K562 (cell line): ENCODE data around the gene SHB. TPM values are rescaled to one million over a fixed set of nuclear protein-coding genes. Genes with fewer than 3 reads are reported as not detected.

Experiments
- ATF4 ChIP-seq: fragments of 450-650 bp; formaldehyde crosslinking; IDR thresholded peaks from 2 replicates; pipeline ENCODE4 v1.4.0; 2022; ENCODE audit warnings: mild to moderate bottlenecking, moderate library complexity
- E2F1 ChIP-seq: sonication (generic); formaldehyde crosslinking; IDR thresholded peaks from 2 replicates; pipeline ENCODE4 v1.8.1; 2023; ENCODE audit warnings: mild to moderate bottlenecking, missing genetic modification reagents, moderate library complexity
- GABPA ChIP-seq: fragments of 200-800 bp; sonication (Bioruptor generic); conservative IDR thresholded peaks from 2 replicates; pipeline ENCODE4 v1.6.1; 2016; ENCODE audit warnings: low read depth, missing genetic modification characterization, missing compliant biosample characterization
- MLLT1 ChIP-seq, 2 experiments: fragments of 450-650 bp; IDR thresholded peaks; 2 replicates each; pipeline ENCODE4 v1.6.1; 2016
- NFIC ChIP-seq: fragments of 450-650 bp; IDR thresholded peaks from 2 replicates; pipeline ENCODE4 v1.6.1; 2017; ENCODE audit warnings: mild to moderate bottlenecking, inconsistent platforms
- POU5F1 ChIP-seq: fragments of 150-350 bp; IDR thresholded peaks from 2 replicates; pipeline ENCODE4 v1.6.1; 2014; ENCODE audit warnings: borderline replicate concordance, low read length, low read depth, mild to moderate bottlenecking; ENCODE audit not compliant: partially characterized antibody
- RBM14 ChIP-seq: fragments of 200-400 bp; formaldehyde crosslinking; IDR thresholded peaks from 2 replicates; pipeline ENCODE4 v1.6.1; 2018; ENCODE audit warnings: low read depth, mild to moderate bottlenecking, low read length, moderate library complexity, borderline replicate concordance; ENCODE audit not compliant: insufficient read depth
- SMARCA5 ChIP-seq: fragments of 450-650 bp; IDR thresholded peaks from 2 replicates; pipeline ENCODE4 v1.6.1; 2016
- ZNF561 ChIP-seq: fragments of 450-650 bp; formaldehyde crosslinking; conservative IDR thresholded peaks from 2 replicates; pipeline ENCODE4 v1.4.0; 2020; ENCODE audit warnings: mild to moderate bottlenecking, moderate library complexity
- ZNF696 ChIP-seq: fragments of 250-450 bp; sonication (Bioruptor Pico); conservative IDR thresholded peaks from 2 replicates; pipeline ENCODE4 v1.4.0; 2020; ENCODE audit warnings: mild to moderate bottlenecking, moderate library complexity
- polyA plus RNA-seq, 8 experiments: library from polyadenylated mRNA; depleted of rRNA in 4 of 8; stranded (reverse) in 5 of 8; unstranded in 3 of 8; fragments of >200 nt; fragmentation: Nextera tagmentation in 2 of 8; fragmentation: Illumina TruSeq in 1 of 8; extraction: Ambion mirVana in 2 of 8; extraction: Trizol in 1 of 8; gene quantifications; 2 replicates each; pipeline versions ENCODE4 v1.2.1 to v1.2.3, GENCODE V29; 2011 to 2014; ENCODE audit warnings: inconsistent platforms in 1 of 8, missing spikeins in 1 of 8
- total RNA-seq, 7 experiments: library from RNA; depleted of rRNA in 6 of 7; stranded (reverse); fragments of >200 nt in 6 of 7; fragmentation: Illumina TruSeq in 2 of 7; extraction: Trizol in 2 of 7; gene quantifications; 2 replicates each; pipeline versions ENCODE4 v1.2.1 to v1.2.3, GENCODE V29; 2011 to 2021; ENCODE audit warnings: low replicate concordance in 1 of 7
- TF ChIP-seq, protein P1 (sequence below), 2 experiments: fragments of 450-650 bp in 1 of 2; sonication (generic) in 1 of 2; formaldehyde crosslinking in 1 of 2; IDR thresholded peaks; 2 replicates each; pipeline versions ENCODE4 v1.7.1 to v1.9.0; 2016 to 2022; ENCODE audit warnings: inconsistent platforms in 1 of 2, mild to moderate bottlenecking in 1 of 2, missing genetic modification reagents in 1 of 2
- TF ChIP-seq, protein P2 (sequence below): fragments of 250-450 bp; sonication (Bioruptor Pico); IDR thresholded peaks from 2 replicates; pipeline ENCODE4 v1.6.1; 2021; ENCODE audit warnings: mild to moderate bottlenecking

Gene SHB
- total and polyA plus RNA-seq, 9 of the 15 experiments (the other 6 are each of a cell fraction or from before 2014, with no cell fraction given) = 0.78 to 16.0 (median 5.3) TPM

DNA sequence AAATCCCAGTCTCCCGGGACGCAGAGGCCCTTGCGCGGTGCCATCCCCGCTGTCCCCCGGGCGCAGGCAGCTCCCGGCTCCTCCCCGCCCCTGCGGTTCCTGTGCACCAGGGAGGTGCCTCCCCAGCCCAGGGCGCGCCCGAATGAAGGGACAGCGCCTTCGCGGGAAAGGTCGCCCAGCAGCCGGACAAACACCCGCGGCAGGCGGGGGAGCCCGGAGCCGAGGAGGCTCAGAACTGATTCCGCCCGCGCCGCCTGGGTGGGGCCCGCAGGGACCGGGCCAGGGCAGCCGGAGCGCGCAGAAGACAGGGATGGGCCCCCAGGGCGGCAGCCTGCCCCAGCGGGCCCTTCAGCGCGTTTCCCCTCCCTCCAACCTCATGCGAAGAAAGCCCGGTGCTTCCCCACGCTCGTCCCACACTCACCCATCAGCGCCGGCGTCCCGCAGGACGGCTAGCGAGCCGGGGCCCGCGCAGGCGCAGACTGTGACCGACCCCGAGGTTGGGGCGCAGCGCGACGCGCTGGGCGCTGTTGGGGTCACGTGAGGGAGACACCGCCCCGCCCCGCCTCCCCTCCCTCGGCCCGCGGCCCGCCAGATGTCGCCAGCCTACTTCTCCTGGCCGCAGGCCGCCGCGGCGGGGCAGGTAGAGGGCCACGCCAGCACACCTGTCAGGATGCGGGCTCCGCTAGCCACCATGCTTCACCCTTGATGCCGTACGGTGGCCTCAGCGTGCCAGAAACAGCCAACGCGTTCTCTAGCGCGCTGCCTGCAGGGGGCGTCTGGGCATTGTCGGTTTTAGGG lies 165.2 kb downstream of the SHB start, which contains the start of gene SLC25A51 (continued):
- TF ChIP-seq, protein P1, sequence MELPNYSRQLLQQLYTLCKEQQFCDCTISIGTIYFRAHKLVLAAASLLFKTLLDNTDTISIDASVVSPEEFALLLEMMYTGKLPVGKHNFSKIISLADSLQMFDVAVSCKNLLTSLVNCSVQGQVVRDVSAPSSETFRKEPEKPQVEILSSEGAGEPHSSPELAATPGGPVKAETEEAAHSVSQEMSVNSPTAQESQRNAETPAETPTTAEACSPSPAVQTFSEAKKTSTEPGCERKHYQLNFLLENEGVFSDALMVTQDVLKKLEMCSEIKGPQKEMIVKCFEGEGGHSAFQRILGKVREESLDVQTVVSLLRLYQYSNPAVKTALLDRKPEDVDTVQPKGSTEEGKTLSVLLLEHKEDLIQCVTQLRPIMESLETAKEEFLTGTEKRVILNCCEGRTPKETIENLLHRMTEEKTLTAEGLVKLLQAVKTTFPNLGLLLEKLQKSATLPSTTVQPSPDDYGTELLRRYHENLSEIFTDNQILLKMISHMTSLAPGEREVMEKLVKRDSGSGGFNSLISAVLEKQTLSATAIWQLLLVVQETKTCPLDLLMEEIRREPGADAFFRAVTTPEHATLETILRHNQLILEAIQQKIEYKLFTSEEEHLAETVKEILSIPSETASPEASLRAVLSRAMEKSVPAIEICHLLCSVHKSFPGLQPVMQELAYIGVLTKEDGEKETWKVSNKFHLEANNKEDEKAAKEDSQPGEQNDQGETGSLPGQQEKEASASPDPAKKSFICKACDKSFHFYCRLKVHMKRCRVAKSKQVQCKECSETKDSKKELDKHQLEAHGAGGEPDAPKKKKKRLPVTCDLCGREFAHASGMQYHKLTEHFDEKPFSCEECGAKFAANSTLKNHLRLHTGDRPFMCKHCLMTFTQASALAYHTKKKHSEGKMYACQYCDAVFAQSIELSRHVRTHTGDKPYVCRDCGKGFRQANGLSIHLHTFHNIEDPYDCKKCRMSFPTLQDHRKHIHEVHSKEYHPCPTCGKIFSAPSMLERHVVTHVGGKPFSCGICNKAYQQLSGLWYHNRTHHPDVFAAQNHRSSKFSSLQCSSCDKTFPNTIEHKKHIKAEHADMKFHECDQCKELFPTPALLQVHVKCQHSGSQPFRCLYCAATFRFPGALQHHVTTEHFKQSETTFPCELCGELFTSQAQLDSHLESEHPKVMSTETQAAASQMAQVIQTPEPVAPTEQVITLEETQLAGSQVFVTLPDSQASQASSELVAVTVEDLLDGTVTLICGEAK (IDR thresholded peaks at IDR 0.05) = 0 out of 2 replicates have a peak, but pooled peaks have one; percentile 8
- TF ChIP-seq, protein P1 (CRISPR knock-in tag; IDR thresholded peaks at IDR 0.05) = no peak
- TF ChIP-seq RBM14 = 0 out of 2 replicates have a peak, but pooled peaks have one; percentile 86
- no peak for TF ChIP-seq ZNF696 (CRISPR knock-in tag)
- TF ChIP-seq POU5F1 = peak; percentile 99
- TF ChIP-seq, protein P2, sequence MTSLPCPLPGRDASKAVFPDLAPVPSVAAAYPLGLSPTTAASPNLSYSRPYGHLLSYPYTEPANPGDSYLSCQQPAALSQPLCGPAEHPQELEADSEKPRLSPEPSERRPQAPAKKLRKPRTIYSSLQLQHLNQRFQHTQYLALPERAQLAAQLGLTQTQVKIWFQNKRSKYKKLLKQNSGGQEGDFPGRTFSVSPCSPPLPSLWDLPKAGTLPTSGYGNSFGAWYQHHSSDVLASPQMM (CRISPR knock-in tag) = no peak
- no peak for TF ChIP-seq SMARCA5
- TF ChIP-seq E2F1 (CRISPR knock-in tag) = peak; percentile 64; the same call in 1 of the 2 replicates
- TF ChIP-seq NFIC = peak; percentile 63
- TF ChIP-seq MLLT1 (IDR thresholded peaks at IDR 0.05) = peak; percentile 29 to 50; a peak in 2 of 4 replicates
- peak; percentile 57 for TF ChIP-seq GABPA
- no peak for TF ChIP-seq ZNF561 (CRISPR knock-in tag)
- 0 out of 2 replicates have a peak, but pooled peaks have one; percentile 50 for TF ChIP-seq ATF4 (CRISPR knock-in tag)
